Islet of Langerhans (tissue), 1 donor: Measurements from ENCODE around the gene EIF3C.
"Not testable (repeated sequence)": the region's sequence is repeated elsewhere in the genome, so short reads cannot be mapped to it uniquely, and the experiment has no call there.

Experiments
- FAIRE-seq: peaks from one replicate; lab custom pipeline; 2011; peaks lifted over from hg19 to GRCh38; lab: Jason Lieb, UNC

Gene EIF3C

GRCh38 chr16:28711220-28712083 lies at the start of gene EIF3C:
TSS of gene EIF3C (plus strand) at chr16:28711464. CDS start at chr16:28711687, 223 bp downstream.
- peak; percentile 5 for FAIRE-seq

GRCh38 chr16:28666264-28666663 lies 45.0 kb upstream of the EIF3C start:
- FAIRE-seq, result not testable (repeated sequence)

- FAIRE-seq, result not testable (repeated sequence)
These were observed 43.8 kb upstream of the EIF3C start for GRCh38 chr16:28667480-28667879.

GRCh38 chr16:28668199-28668598 lies 43.1 kb upstream of the EIF3C start:
- not testable (repeated sequence) for FAIRE-seq

- FAIRE-seq, result not testable (repeated sequence)
These were observed 22.8 kb upstream of the EIF3C start for GRCh38 chr16:28688327-28688952.

- FAIRE-seq, result not testable (repeated sequence)
These were observed 21.8 kb upstream of the EIF3C start for GRCh38 chr16:28689425-28689824.

GRCh38 chr16:28691722-28692121 lies 19.5 kb upstream of the EIF3C start:
- not testable (repeated sequence) for FAIRE-seq

GRCh38 chr16:28693257-28693950 lies 17.9 kb upstream of the EIF3C start:
- FAIRE-seq, result not testable (repeated sequence)

GRCh38 chr16:28699792-28700191 lies 11.5 kb upstream of the EIF3C start:
- not testable (repeated sequence) for FAIRE-seq

GRCh38 chr16:28700349-28700748 lies 10.9 kb upstream of the EIF3C start:
- not testable (repeated sequence) for FAIRE-seq

- FAIRE-seq, result not testable (repeated sequence)
These were observed 9.9 kb upstream of the EIF3C start for GRCh38 chr16:28701384-28701783.

- FAIRE-seq, result not testable (repeated sequence)
These were observed 7.0 kb upstream of the EIF3C start for GRCh38 chr16:28704246-28704645.

GRCh38 chr16:28722852-28723650 lies 11.8 kb downstream of the EIF3C start:
- FAIRE-seq, result not testable (repeated sequence)

GRCh38 chr16:28731253-28731652 lies 20.0 kb downstream of the EIF3C start:
- FAIRE-seq, result not testable (repeated sequence)

GRCh38 chr16:28732455-28733124 lies 21.3 kb downstream of the EIF3C start:
- FAIRE-seq, result not testable (repeated sequence)

- not testable (repeated sequence) for FAIRE-seq
These were observed 28.5 kb downstream of the EIF3C start for GRCh38 chr16:28739787-28740186.

- not testable (repeated sequence) for FAIRE-seq
These were observed 29.4 kb downstream of the EIF3C start for GRCh38 chr16:28740631-28741030.

- not testable (repeated sequence) for FAIRE-seq
These were observed 30.0 kb downstream of the EIF3C start for GRCh38 chr16:28741295-28741694.

- FAIRE-seq, result not testable (repeated sequence)
These were observed 35.5 kb downstream of the EIF3C start for GRCh38 chr16:28746618-28747350.

- FAIRE-seq, result not testable (repeated sequence)
These were observed 38.8 kb downstream of the EIF3C start for GRCh38 chr16:28749997-28750465.
